IPS-18c (cell line): ENCODE data around the gene H3-3A.
"Not testable (repeated sequence)": the region's sequence is repeated elsewhere in the genome, so short reads cannot be mapped to it uniquely, and the experiment has no call there.

Experiments used
- H3K4me3 ChIP-seq: 2 replicates; pipeline ENCODE4 v1.7.0; 2013; ENCODE audit warnings: low read depth, mild to moderate bottlenecking, low read length, moderate library complexity; ENCODE audit not compliant: insufficient read depth
- H3K9me3 ChIP-seq: one replicate; pipeline ENCODE4 v1.6.1; 2013; ENCODE audit warnings: mild to moderate bottlenecking, low read length, moderate library complexity; ENCODE audit not compliant: control insufficient read depth, insufficient read depth

The H3-3A gene

DNA sequence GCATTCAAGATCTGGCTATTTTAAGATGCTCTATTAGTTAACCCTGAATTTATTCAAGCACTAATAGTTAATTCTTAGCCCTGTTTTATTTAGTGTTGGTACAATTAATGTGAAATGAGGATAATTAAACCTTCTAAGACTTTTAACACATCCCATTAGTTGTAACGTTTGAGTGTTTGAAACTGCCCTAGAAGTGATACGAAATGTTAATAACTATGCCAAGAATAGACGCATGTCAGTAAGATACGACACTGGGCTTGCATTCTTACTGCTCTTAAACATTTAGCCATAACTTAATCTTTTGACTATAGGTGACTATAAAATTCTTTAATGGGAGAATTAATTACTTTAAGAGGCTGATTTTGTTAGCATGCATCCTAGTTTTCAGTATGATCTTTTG, 9.8 kb downstream of the H3-3A start:
- no peak overlapping the region for H3K4me3 ChIP-seq
- H3K9me3 ChIP-seq: no peaks in the 10 kb centered on the region

DNA sequence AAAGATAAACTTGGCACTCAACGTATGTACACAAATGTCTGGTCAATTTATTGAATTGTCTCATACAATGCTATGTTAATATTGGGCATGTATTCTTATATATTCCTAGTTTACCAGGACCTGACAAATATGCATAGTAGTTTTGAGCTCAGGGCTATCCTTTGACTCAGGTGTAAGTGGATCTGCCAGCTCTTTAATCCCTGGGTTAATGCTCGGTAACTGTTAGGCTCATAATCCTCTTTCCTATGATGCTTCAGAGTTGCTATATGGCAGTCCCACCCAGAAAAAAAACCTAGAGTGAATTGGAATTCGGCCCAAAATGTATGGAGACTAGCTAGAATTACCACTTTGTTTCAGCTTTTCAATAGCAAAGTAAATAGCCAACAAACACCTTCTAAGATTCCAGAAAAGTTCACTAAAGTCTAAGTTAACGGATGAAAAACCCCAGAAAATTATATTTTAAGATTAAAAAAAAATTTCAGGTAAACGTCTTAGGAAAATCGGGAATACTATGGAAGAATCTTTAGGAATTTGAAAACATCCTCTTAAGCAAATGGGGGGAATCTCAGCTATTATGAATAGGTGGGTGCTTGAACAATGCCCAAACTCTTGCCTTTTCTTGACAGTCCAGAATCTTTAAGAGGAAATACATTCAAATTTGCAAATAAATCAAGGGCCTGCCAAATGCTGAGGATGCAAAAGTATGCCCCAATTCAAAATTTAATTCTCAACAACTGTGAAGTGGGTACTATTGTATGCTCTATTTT, 10.9 kb downstream of the H3-3A start:
- Histone ChIP-seq H3K9me3 (no peaks in the 10 kb centered on the region), H3K4me3 (no peak overlapping the region)

DNA sequence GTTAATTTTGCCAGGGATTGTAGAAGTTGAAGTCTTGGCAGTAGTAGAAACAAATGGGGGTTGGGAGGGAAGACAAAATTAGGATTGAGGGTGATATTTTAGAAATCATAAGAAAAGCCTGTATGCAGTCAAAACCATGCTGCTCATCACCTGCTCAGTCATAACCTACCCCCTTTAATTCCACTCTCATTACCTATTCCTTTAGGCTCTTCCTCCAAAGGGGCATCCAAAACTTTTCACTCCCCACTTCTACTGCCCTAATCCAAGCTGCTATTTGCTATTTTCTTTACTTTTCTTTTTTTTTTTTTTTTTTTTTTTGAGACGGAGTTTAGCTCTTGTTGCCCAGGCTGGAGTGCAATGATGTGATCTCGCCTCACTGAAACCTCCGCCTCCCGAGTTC, 11.5 kb downstream of the H3-3A start:
- H3K4me3 ChIP-seq: no peak overlapping the region
- no peaks in the 10 kb centered on the region for H3K9me3 ChIP-seq

DNA sequence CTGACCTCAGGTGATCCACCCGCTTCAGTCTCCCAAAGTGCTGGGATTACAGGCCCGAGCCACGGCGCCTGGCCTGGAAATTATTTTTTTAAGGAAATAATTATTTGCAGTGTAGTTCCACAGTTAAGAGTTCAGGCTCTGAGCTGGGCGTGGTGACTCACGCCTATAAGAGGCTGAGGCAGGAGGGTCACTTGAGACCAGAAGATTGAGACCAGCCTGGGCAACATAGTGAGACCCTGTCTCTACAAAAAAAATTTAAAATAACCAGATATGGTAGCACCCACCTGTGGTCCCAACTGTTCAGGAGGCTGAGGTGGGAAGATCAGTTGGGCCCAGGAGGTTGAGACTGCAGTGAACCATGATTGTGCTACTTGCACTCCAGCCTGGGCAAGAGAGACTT, 13.9 kb downstream of the H3-3A start:
- no peak overlapping the region for H3K4me3 ChIP-seq
- H3K9me3 ChIP-seq: no peaks in the 10 kb centered on the region

DNA sequence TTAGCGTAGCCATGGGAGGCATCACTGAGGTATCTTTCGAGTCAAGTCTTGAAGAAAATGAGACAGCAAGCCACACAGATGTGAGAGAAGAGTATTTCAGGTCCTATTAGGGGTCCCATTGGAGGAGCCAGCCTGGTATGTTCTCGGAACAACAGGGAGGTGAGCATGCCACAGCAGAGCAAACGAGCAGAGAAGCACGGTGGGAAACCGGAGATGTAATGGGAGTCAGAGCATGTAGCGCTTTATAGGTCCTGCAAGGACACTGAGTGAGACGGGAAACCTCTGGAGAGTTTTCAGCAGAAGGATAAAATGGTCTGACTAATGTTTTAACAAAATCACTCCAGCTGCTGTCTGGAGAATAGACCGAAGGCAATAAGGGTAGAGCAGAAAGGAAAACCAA, 15.9 kb downstream of the H3-3A start:
- Histone ChIP-seq H3K4me3 (no peak overlapping the region), H3K9me3 (no peaks in the 10 kb centered on the region)

DNA sequence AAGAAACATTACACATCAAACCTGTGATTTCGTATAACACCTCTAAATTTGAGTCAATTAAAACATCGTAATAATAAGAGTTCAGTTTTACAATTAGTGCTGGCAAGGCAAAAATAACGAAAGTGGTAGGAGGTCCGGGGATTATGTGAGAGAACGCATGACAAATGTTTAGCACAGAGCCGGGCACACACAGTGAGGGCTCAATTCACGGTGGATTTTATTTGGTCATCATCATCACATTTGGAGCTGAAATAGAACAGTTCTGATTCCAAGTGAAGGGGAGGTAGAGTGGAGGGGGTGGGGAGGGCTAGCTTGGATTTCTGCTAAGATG, 20.0 kb downstream of the H3-3A start:
- Histone ChIP-seq H3K4me3 (peak overlapping the region; percentile 80), H3K9me3 (no peaks in the 10 kb centered on the region)

DNA sequence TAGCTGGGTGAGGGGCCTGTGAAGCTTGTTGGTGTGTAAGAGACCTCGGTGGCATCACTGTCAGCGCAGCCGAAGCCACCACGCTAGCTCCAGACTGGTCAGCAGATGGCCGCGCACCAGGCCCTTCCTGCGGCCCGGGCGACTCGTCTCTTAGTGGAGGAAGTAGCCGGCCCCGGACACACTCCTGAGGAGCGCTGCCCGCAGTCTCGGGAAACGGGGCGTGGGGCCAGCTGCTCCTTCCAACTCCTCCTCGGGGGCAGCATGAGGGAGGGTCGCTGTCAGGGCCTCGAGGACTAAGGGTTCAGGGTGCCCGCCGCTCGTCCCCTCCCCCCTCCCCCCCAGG, 20.4 kb downstream of the H3-3A start:
- Histone ChIP-seq H3K9me3 (no peaks in the 10 kb centered on the region), H3K4me3 (peak overlapping the region; percentile 80)

DNA sequence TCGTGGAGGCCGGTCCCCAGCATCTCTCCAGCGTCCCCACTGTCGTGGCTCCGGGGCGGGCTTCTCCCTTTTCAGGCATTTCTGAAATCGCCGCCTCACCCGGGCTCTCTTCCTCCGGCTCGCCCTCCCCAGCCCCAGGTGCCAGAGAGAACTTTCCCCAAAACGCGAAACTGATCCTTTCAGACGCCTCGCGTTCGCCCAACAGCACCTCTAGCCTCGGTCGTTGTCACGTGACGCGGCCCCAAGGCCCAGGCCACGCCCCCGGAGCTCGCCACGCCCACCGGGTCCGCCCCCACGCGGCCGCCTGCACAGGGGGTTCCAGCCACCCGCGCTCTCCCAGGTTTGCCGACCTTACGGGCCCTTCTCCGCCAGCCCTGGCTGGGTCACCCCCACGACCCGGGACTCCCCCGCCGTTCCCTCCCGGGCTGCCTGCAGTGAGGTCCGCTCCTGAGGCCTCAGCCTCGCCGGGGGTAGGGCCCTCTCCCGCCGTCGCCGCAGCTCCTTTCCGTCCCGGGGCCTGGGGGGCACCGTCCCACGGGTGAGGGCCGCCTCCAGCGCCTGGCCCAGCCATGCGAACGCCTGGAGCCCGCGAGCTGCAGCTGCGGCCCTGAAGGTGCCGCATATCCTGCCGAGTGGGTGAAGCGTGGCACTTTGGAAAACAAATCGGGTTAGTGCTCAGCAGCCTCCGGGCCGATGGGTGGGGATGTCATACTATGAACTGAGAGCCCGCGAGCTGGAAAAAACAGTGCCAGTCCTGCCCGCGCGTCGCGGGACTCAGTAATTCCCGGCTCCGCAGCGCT, 21.0 kb downstream of the H3-3A start:
- Histone ChIP-seq H3K9me3 (no peaks in the 10 kb centered on the region), H3K4me3 (peak overlapping the region; percentile 80)

DNA sequence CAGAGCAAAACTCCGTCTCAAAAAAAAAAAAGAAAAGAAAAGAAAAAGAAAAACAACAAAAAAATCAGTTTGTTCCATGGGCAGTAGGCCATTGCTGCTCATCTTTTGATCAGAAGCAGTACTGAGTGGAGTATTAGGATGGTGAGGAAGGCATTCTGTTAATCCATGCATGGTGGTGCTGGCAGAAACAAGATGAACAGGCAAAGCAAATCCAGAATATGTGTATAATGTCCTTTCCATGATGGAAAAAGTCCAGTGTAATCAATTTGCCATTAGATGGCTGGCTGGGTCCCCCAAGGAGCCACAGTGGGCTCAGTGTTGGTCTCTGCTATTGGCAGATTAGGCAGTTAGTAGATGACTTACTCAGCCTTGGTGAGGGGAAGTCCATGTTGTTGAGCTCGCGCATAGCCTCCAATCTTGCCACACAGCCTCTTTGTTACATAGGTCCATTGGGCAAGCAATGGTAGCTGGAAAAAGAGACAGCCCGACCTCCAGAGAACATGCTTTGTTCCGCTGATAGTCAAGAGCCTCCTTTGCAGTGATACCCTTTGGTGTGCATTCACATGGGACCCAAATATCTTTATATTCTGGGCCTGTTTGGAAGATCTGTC, 23.3 kb downstream of the H3-3A start:
- H3K9me3 ChIP-seq: no peaks in the 10 kb centered on the region
- H3K4me3 ChIP-seq: no peak overlapping the region

DNA sequence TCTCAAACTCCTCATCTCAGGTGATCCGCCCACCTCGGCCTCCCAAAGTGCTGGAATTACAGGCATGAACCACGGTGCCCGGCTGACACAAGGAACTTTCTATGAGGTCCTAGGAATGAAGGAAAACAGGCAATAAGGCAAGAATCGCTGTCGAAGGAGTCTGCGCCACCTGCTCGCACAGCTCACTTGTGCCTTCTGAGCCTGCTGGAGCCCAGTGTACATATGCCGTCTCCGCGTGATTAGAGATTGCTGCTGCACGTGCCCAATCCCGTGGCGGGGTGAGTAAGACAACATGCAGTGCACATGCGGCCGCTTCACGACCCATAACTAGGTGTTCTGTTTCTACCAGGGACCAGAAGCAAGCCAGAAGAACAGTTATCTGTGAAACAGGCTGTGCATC, 24.3 kb downstream of the H3-3A start:
- Histone ChIP-seq H3K4me3 (no peak overlapping the region), H3K9me3 (no peaks in the 10 kb centered on the region)

DNA sequence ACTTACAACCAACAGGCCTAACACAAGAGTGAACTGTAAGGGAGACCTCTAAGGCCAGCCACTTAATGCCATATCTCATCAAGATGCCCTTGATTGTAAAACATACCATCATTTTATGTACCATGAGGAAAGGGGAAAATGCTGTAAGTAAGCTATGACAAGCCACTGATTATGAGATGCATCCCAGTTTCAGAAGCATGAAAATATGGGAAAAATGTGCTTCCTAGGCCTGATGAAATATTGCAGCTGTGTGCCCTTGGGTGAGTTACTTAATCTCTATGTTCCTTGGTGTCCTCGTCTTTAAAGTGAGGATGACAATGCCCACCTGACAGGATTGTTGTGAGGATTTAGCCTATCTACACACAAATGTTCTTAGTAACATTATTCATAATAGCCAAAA, 28.9 kb downstream of the H3-3A start:
- H3K4me3 ChIP-seq: no peak overlapping the region
- no peaks in the 10 kb centered on the region for H3K9me3 ChIP-seq

DNA sequence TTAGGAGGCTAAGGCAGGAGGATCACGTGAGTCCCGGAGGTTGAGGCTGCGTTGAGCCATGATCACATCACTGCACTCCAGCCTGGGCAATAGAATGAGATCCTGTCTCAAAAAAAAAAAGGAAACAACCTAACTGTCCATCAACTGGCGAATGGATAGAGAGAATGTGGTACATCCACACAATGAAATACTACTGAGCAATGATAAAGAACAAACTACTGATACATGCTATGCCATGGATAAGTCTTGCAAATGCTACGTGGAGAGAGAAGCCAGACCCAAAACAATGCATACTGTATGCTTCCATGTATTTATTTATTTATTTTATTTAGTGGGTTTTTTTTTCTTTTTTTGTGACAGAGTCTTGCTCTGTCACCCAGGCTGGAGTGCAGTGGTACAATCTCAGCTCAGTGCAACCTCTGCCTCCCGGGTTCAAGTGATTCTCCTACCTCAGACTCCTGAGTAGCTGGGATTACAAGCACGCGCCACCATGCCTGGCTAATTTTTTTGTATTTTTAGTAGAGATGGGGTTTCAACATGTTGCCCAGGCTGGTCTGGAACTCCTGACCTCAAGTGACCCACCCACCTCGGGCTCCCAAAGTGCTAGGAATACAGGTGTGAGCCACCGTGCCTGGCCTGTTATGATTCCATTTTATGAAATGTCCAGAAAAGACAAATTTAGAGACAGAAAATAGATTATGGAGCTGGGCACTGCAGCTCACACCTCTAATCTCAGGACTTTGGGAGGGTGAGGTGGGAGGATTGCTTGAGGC, 29.7 kb downstream of the H3-3A start:
- H3K9me3 ChIP-seq, H3K4me3 ChIP-seq: not testable (repeated sequence)

DNA sequence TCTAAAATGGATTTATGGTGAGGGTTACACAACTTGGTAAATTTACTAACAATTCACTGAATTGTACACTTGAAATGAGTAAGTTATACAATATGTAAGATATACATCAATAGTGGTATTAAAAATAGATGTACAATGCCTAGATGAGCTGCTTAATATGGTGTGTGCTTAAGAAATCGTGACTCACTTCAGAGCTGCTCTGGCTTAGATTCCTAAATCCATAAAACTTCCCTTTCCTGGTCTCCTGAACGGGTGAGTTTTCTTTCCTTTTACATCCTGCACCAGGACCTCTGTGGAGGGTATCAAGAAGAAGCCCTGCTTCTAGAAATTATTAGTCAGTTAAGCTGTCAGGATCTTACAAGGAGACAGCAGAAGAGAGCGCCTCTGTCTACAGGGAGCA, 30.4 kb downstream of the H3-3A start:
- no peak overlapping the region for H3K4me3 ChIP-seq
- no peaks in the 10 kb centered on the region for H3K9me3 ChIP-seq

DNA sequence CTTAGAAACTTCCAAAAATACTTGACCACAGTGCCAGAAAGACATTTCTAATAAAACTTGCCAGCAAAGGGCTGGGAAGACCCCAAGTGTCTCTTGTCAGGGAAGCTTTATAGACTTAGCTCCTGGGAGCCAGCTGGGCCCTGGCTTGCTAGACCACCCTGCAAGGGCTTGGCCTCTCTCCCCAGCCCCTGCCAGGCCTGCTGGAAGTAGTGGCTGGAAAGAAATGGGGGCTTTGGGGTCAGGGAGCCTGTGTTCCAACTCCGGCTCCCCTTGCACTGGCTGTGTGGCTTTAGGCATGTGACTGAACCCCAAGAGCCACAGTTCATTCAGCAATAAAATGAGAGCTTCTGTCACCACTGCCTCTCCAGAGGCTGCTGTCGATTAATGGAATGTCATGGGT, 31.1 kb downstream of the H3-3A start:
- H3K9me3 ChIP-seq: no peaks in the 10 kb centered on the region
- H3K4me3 ChIP-seq: no peak overlapping the region

DNA sequence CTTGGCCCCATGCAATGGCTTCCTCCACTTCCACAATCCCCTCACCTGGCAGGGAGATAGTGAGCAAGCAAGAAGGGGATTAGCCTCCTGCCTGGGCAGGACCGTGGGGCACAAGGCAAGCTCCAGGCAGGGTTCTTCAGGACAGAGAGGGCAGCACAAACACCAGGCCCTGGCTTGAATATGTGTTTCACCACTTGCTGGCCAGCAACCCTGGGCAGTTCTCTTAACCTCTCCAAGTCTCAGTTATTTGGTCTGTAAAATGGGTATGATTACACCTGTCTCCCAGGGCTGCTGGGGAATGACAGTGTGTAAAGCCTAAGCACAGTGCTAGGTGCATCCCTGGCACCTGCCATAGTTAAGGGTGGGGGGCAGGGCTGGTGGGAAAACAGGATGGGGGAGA, 31.9 kb downstream of the H3-3A start:
- no peak overlapping the region for H3K4me3 ChIP-seq
- no peaks in the 10 kb centered on the region for H3K9me3 ChIP-seq

DNA sequence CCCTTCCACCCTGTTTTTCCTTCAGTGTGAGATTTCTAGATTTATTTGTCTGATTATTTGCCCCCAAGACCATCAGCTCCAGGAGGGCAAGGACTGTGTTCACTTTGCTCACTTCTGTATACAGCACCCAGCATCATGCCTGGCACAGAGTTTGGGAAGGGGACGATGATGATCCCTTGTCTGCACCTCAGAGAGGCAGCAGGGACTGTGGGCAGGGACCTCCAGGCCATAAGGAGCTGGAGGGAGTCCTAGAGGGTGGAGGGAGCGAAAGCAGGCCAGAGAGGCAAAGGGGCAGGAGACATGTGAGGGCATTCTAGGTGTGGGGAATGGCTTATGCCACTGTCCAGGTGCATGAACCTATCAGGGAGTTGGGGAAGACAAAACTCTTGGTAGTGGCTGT, 32.8 kb downstream of the H3-3A start:
- no peaks in the 10 kb centered on the region for H3K9me3 ChIP-seq
- H3K4me3 ChIP-seq: no peak overlapping the region

DNA sequence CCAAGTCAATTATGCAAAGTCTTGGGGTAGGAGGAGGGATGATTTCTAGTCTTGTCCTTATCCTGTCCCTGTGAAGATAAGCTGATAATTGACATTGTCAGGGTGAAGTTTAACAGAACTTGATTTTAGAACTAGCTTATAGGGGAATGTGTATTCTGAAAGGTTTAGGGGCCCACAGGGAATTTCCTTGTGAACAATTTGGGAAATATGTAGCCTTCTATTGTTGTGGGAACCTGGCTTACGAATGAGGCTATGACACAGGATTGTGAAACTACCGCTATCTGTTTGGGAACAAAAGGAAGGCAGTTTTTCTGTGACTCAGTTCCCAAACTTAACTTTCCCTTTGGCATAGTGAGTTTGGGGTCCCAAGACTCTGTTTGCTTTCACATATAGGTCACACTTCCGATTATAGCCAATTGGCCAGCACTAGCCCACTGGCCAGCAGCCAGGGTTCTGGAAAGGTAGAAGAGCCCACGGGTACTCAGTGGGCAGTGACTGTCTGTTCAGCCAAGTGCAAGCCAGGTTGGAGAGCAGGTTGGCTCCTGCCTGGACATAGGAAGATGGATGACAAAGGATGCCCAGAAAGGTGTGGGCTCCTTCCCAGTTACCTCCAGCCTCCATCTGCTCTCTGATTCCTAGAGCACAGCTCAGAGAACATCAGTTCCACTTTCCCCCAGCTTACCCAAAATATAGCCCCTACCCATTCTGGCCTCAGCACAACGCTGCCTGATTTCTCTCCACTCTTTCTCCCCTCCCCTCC, 35.5 kb downstream of the H3-3A start:
- H3K4me3 ChIP-seq: no peak overlapping the region
- no peaks in the 10 kb centered on the region for H3K9me3 ChIP-seq
